ENCODE data around the gene MYBPHL.

Gene MYBPHL

DNA sequence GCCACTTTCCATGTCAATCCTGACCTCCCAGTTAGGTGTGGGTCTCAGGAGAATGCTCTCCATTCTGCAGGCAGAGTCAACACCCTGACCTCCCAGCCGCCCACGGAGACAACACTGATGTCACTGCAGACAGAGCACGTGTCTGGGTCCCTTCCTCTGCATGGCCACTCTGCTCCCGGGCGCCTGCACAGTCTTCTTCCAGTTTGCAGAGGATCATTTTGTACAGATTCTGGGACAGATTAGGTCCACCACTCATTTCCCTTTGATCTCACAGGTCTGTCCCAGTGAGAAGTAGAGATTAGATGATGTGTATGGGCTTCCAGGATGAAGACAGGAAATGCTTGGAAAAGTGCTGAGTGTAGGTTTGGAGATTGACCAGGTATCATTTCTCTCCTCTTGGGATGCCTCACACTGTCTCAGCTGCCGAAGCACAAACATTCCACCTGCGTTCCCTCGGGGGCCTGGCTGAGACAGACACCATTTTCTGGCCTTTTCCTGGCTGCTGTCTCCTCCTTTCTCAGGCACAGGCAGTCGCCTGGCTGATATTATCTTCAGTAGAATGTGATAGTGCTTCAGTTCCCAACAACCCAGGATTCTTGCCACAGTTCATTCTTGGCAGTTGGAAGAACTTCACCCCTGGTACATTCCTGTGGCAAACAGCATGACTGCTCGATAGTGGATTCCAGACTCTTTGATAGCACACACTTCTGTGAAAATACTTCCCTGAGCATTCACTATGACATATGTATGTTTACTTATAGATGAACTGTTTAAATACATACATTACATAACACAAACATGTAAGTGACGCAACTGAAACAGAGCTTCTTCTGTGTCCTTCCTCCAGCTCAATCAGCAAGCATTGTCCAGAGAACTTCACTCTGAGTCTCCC lies 7.9 kb downstream of the MYBPHL start:
- TF ChIP-seq, protein P1, sequence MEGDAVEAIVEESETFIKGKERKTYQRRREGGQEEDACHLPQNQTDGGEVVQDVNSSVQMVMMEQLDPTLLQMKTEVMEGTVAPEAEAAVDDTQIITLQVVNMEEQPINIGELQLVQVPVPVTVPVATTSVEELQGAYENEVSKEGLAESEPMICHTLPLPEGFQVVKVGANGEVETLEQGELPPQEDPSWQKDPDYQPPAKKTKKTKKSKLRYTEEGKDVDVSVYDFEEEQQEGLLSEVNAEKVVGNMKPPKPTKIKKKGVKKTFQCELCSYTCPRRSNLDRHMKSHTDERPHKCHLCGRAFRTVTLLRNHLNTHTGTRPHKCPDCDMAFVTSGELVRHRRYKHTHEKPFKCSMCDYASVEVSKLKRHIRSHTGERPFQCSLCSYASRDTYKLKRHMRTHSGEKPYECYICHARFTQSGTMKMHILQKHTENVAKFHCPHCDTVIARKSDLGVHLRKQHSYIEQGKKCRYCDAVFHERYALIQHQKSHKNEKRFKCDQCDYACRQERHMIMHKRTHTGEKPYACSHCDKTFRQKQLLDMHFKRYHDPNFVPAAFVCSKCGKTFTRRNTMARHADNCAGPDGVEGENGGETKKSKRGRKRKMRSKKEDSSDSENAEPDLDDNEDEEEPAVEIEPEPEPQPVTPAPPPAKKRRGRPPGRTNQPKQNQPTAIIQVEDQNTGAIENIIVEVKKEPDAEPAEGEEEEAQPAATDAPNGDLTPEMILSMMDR (IDR thresholded peaks at IDR 0.05; ENCODE audit: control insufficient read depth, extremely low read depth, insufficient read depth), result no peak
- peak; percentile 27 for DNase-seq (ENCODE audit: low read depth)
- no peak overlapping the region for H3K4me3 ChIP-seq (ENCODE audit: low read depth, low read length)

DNA sequence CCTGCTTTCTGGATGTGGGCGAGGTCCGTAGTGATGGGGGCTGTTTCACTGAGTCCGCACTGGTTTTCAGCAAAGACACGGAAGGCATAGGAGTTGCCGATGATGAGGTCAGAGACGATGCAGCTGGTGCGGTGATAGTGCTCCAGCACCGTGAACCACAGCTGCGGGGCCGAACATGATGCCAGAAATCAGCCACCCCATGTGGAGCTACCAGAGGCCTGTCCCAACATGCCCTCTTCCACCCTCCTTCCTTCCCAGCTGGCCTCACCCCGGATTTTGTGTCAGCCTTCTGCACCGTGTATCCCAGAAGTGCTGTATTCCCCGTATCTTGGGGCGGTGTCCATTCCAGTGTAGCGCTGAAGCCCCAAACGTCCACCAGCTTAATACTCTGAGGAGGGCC lies 10.0 kb downstream of the MYBPHL start:
- no peak overlapping the region for H3K4me3 ChIP-seq (ENCODE audit: low read depth, low read length)
- DNase-seq (ENCODE audit: low read depth), result no peak
- TF ChIP-seq, protein P1 (IDR thresholded peaks at IDR 0.05; ENCODE audit: control insufficient read depth, extremely low read depth, insufficient read depth), result no peak

- TF ChIP-seq, protein P1 (IDR thresholded peaks at IDR 0.05; ENCODE audit: control insufficient read depth, extremely low read depth, insufficient read depth), result no peak
- H3K4me3 ChIP-seq (ENCODE audit: low read depth, low read length), result no peak overlapping the region
- no peak for DNase-seq (ENCODE audit: low read depth)
Observed at GRCh38 chr1:109295712-109296415, 10.9 kb downstream of the MYBPHL start.

DNA sequence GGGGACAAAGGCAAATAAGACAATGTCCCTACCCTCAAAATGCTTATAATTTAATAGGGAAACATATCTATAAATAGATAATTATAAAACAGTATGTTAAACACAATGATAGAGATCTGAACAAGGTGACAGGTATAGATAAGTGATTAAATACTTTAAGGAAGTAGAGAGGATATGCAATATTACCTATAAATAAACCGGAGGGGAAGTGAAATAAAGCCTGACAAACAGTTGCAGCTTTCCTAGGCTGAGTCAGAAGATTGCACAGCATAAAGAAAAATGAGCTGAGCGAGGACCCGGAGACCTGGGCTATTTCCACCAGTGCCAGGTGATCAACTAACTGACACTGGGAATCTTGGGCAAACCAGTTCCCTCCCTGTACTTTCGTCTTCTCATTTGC lies 12.3 kb downstream of the MYBPHL start:
- H3K4me3 ChIP-seq (ENCODE audit: low read depth, low read length), result no peak overlapping the region

GRCh38 chr1:109293026-109293425 lies 13.8 kb downstream of the MYBPHL start:
- TF ChIP-seq, protein P1 (IDR thresholded peaks at IDR 0.05; ENCODE audit: control insufficient read depth, extremely low read depth, insufficient read depth), result no peak
- DNase-seq (ENCODE audit: low read depth), result no peak
- H3K4me3 ChIP-seq (ENCODE audit: low read depth, low read length), result no peak overlapping the region

More for the DNA sequence above, 12.3 kb downstream of the MYBPHL start:
- no peak for DNase-seq (ENCODE audit: low read depth)
- TF ChIP-seq, protein P1 (IDR thresholded peaks at IDR 0.05; ENCODE audit: control insufficient read depth, extremely low read depth, insufficient read depth), result no peak

- TF ChIP-seq, protein P1 (IDR thresholded peaks at IDR 0.05; ENCODE audit: control insufficient read depth, extremely low read depth, insufficient read depth), result no peak
- no peak for DNase-seq (ENCODE audit: low read depth)
- no peak overlapping the region for H3K4me3 ChIP-seq (ENCODE audit: low read depth, low read length)
Observed at GRCh38 chr1:109292364-109292763, 14.4 kb downstream of the MYBPHL start.

All from LNCaP clone FGC (cell line).